Activated CD4-positive, alpha-beta T cell treated with anti-CD3 and anti-CD28 coated beads, Interleukin-2, amount 50 U/mL, for 24 hours (primary cell): Measurements from ENCODE around the gene SLC25A23.
"Not testable (repeated sequence)": the region's sequence is repeated elsewhere in the genome, so short reads cannot be mapped to it uniquely, and the experiment has no call there.

ENCODE experiments used
- DNase-seq, 2 donors: peaks; one replicate each; pipeline ENCODE4 v3.0.0-alpha.2; 2020; ENCODE audit warnings: low read depth in 1 of 2, low spot score in 1 of 2

The SLC25A23 gene

DNA sequence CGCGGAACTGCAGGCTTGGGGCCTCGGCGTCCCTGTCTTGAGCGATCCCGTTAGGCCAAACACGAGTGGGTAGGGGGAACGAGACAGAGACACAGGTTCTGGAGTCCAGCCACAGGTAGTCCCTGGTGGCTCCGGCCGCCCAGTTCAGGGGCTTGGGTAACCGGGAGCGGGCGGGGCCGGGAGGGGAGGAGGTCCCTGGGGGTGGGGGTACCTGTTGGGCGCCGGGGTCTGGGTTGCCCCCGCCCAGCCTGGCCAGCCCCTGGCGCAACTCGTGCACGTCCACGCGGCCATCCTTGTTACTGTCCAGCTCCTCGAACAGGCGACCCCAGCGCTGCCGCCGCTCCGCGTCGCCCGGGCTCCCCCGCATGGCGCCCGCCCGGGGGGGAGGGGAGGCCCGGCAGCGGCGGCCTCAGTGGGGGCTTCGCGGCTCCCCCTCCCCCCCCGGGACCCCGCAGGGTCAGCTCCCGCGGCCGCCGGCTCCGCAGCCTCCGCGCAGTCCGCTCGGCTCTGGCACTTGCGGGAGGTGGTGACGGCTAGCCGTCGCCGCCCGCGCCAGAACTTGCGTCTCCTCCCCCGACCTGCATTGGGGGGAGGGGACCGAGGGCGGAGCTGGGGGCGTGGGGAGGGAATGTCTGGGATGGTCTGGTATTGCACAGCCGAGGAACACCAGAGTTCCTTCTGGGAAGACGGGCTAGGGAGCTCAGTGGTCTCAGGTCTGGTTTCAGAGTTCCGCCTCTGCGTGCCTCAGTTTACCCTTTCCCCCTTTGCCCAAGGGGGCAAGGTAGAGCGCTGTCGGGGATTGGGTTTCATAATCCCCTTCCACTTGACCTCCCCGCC lies at the start of gene SLC25A23:
SLC25A23 (minus strand) TSS at position 531 of the 837 bp plus-strand sequence; CDS start at position 367, 164 bp downstream.
- peak; percentile 35 to 40 for DNase-seq

DNA sequence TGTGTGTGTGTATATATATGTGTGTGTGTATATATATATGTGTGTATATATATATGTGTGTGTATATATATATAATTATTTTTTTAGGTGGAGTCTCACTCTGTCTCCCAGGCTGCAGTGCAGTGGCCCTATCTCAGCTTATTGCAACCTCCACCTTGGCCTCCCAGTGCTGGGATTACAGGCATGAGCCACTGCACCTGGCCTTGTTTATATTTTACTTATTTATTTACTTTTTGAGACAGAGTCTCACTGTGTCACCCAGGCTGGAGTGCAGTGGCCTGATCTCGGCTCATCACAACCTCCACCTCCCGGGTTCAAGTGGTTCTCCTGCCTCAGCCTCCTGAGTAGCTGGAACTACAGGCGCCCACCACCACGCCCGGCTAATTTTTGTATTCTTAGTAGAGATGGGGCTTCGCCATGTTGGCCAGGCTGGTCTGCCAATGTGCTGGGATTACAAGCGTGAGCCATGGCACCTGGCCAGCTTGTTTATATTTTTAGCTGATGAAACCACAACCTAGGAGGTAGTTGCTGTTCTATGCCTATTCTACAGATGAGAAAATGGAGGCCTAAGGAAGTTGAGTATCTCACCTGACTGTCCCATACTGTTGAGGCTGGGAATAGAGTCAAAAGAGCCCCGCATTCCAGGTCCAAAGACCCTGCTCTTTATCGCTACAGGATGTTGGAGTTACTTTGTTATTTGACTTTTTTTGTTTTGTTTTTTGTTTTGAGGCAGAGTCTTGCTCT lies 48.6 kb upstream of the SLC25A23 start:
- not testable (repeated sequence) for DNase-seq

DNA sequence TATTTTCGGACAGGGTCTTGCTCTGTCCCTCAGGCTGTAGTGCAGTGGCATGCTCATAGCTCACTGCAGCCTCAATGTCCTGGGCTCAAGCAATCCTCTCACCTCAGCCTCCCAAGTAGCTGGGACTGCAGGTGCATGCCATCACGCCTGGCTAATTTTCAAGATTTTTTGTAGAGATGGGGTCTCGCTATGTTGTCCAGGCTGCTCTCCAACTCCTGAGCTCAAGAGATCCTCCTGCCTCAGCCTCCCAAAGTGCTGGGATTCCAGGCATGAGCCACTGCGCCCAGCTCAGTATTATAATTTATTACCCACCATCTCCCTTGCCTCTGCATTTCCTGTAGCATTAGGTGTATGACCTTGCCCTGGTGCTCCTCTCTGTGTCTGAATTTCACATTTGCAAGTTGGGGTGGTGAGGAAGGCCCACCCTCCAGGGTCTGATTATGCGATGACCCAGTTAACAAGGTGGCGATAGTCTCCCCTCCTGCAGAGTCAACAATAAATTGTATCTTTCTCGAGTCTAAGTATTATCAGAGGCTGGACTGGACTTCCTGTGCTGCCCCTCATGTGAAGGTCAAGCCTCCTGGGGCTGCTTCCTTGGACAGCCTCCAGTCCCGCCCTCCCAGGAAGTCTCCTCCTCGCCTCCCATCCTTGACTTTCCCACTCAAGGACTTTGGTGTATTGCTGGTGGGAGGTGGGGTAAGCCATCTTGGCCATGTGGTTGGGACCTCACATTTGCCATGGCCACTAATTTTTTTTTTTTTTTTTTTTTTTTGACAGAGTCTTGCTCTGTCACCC lies 44.0 kb upstream of the SLC25A23 start:
- DNase-seq: no peak

GRCh38 chr19:6501740-6502648 lies 42.4 kb upstream of the SLC25A23 start, which contains the start of gene TUBB4A:
TSS of gene TUBB4A (minus strand) at chr19:6502309. CDS start at chr19:6502212, 97 bp downstream.
- DNase-seq: no peak

DNA sequence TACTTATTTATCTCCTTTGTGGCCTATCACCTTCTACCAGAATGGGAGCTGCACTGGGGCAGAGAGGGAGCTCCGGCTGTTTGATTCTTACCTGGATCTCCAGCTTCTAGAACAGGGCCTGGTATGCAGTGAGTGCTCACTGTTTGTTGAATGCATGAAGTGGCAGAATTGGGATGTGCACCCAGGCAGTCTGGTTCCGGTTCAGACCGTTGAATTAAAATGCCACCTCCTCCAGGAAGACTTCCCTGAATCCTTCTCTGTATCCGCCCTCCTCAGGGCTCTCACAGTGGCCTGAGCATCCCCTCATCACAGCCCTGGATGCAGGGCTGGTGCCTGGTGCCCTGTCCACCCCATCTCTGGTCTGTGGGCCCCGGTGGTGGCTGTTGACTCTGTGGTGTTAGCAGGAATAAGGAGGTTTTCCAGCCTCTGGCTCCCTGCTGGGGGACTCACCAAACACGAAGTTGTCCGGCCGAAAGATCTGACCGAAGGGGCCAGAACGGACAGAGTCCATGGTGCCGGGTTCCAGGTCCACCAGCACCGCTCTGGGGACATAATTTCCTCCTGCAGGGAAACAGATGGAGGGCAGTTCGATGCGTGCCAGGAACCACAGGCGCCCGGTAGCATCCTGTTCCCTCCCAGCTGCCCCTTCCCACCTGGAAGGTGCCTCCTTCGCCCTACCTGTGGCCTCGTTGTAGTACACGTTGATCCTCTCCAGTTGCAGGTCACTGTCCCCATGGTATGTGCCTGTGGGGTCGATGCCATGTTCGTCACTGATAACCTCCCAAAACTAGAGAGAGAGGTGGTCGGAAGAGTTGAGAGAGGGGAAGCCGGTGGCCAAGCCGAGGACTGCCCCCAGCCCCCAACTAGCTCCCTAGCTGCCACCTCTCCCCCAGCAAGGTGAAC lies 41.5 kb upstream of the SLC25A23 start:
- DNase-seq: no peak

- no peak for DNase-seq
Measured at GRCh38 chr19:6499052-6499790, 39.6 kb upstream of the SLC25A23 start.

GRCh38 chr19:6498294-6499036 lies 38.9 kb upstream of the SLC25A23 start:
- no peak for DNase-seq

DNA sequence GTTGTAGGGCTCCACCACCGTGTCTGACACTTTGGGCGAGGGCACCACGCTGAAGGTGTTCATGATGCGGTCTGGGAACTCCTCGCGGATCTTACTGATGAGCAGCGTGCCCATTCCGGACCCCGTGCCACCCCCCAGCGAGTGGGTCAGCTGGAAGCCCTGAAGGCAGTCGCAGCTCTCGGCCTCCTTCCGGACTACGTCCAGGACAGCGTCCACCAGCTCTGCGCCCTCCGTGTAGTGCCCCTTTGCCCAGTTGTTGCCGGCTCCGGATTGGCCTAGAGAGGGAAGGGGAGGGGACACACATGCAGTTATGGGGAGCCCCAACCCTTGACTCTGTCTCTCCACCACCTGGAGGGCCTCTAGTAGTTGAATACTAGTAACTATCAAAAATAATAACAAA lies 36.4 kb upstream of the SLC25A23 start:
- DNase-seq: no peak

DNA sequence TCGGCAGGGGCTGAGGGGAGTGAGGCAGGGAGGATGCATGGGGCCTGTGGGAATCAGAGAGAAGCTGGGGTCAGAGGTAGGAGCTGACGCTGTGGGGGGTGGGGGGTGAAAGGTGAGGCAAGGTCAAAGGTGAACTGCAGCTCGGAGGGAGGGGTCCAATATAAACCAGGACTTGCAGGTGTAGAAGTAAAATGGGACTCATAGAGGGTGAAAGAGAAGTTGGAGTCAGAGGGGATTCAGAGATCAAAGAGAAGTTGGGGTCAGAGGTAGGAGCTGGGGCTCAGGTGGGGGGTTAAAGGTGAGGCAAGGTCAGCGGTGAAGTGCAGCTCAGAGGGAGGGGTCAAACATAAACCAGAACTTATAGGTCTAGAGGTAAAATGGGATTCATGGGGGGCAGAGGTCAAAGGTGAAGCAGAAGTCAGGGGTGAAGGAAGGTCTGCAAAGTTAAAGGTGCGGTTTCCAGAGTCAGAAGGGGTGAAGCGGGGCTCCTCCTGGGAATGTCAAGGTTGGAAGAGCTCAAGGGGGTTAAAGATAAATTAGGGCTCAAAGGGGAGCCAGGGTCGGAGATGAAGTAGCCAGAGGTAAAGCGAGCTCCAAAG lies 34.9 kb upstream of the SLC25A23 start:
- DNase-seq: no peak

GRCh38 chr19:6491802-6492592 lies 32.4 kb upstream of the SLC25A23 start:
- no peak for DNase-seq

DNA sequence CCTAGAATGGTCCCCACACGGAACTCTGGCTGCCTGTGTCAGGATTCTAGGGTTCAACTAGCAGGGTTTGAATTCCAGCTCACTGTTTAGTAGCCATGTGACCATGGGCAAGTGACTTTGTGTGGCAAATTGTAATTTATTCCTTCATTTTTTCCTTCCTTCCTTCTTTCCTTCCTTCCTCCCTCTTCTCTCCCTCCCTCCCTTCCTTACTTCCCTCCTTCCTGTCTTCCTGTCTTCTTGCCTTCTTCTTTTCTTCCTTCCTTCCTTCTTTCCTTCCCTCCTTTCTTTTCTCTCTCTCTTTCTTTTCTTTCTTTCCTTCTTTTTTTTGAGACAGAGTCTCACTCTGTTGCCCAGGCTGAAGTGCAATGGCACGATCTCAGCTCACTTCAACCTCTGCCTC lies 30.5 kb upstream of the SLC25A23 start:
- DNase-seq: no peak

GRCh38 chr19:6489278-6490061 lies 29.9 kb upstream of the SLC25A23 start:
- no peak for DNase-seq

DNA sequence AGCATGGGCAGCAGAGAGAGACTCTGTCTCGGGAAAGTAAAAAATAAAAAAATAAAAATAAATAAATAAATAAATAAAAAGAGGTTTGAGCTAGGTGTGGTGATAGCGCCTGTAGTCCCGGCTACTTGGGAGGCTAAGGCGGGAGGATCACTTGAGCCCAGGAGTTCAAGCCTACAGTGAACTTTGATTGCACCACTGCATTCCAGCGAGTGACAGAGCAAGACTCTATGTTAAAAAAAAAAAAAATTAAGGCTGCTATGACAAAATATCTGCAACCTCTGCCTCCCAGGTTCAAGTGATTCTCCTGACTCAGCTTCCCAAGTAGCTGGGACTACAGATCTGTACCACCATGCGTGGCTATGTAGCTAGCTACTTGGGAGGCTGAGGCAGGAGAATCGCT lies 25.2 kb upstream of the SLC25A23 start:
- DNase-seq: no peak

- no peak for DNase-seq
Measured at GRCh38 chr19:6484230-6484629, 24.6 kb upstream of the SLC25A23 start.

DNA sequence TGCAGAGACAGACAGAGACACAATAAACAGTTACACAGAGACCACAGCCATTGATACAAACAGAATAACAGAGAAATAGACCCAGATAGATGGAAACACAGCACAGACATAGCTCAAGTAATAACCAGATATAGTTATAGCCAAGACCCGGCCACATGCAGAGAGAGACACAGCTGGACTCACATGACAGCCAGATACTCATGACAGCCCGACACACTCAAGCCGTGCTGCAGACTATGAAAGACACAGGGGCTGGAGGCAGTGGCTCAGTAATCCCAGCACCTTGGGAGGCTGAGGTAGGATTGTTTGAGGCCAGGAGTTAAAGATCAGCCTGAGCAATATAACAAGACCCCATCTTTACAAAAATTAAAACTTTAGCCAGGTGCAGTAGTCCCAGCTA lies 23.6 kb upstream of the SLC25A23 start:
- no peak for DNase-seq

- DNase-seq: no peak
Measured at GRCh38 chr19:6482343-6482686, 22.7 kb upstream of the SLC25A23 start.
